K562 (cell line): ENCODE measurements around the gene PMFBP1. TPM values are rescaled to one million over a fixed set of nuclear protein-coding genes. Genes with fewer than 3 reads are reported as not detected.
A peak's percentile ranks its signal among the peaks of the same experiment; 100 is the strongest.

Experiments used
- DDX20 ChIP-seq: fragments of 450-650 bp; IDR thresholded peaks from 2 replicates; pipeline ENCODE4 v1.6.1; 2016; ENCODE audit warnings: missing genetic modification characterization, low read depth, mild to moderate bottlenecking, missing compliant biosample characterization, moderate library complexity
- FOXO4 ChIP-seq: fragments of 450-650 bp; formaldehyde crosslinking; IDR thresholded peaks from 2 replicates; pipeline ENCODE4 v1.4.0; 2020; ENCODE audit warnings: mild to moderate bottlenecking, moderate library complexity
- HCFC1 ChIP-seq: IDR thresholded peaks from 2 replicates; pipeline ENCODE4 v1.6.1; 2012; ENCODE audit warnings: low read depth, low read length, improper control_type of control experiment
- MCM7 ChIP-seq, 2 experiments: fragments of 450-650 bp; IDR thresholded peaks; 2 replicates each; pipeline ENCODE4 v1.6.1; 2016 to 2018
- MEIS2 ChIP-seq: fragments of 450-650 bp; IDR thresholded peaks from 2 replicates; pipeline ENCODE4 v1.6.1; 2014; ENCODE audit warnings: mild to moderate bottlenecking; ENCODE audit not compliant: partially characterized antibody
- PATZ1 ChIP-seq: fragments of 250-450 bp; sonication (Bioruptor Pico); IDR thresholded peaks from 2 replicates; pipeline ENCODE4 v1.5.0; 2020; ENCODE audit warnings: mild to moderate bottlenecking, borderline replicate concordance
- POLR2A ChIP-seq: fragments of 450-650 bp; conservative IDR thresholded peaks from 2 replicates; pipeline ENCODE4 v1.6.1; 2016
- POLR3G ChIP-seq: IDR thresholded peaks from 2 replicates; pipeline ENCODE4 v1.6.1; 2011; ENCODE audit not compliant: insufficient read length, insufficient replicate concordance; ENCODE audit errors: extremely low read depth
- PTBP1 ChIP-seq: fragments of 200-400 bp; formaldehyde crosslinking; IDR thresholded peaks from 2 replicates; pipeline ENCODE4 v1.6.1; 2017; ENCODE audit warnings: low read depth, low read length
- RCOR1 ChIP-seq, 2 experiments: IDR thresholded peaks; 2 replicates each; pipeline ENCODE4 v1.6.1; 2012; ENCODE audit warnings: low read depth in 2 of 2, low read length in 2 of 2, borderline replicate concordance in 1 of 2, improper control_type of control experiment in 1 of 2
- SMAD2 ChIP-seq: fragments of 150-350 bp; IDR thresholded peaks from 2 replicates; pipeline ENCODE4 v1.6.1; 2014; ENCODE audit warnings: low read depth, mild to moderate bottlenecking, low read length
- STAT5A ChIP-seq: IDR thresholded peaks from 2 replicates; pipeline ENCODE4 v1.6.1; 2012; ENCODE audit warnings: low read length, inconsistent platforms, borderline replicate concordance
- TAL1 ChIP-seq: fragments of 450-650 bp; IDR thresholded peaks from 2 replicates; pipeline ENCODE4 v1.6.1; 2016; ENCODE audit warnings: mild to moderate bottlenecking
- TCF15 ChIP-seq: fragments of 250-450 bp; sonication (Bioruptor Pico); IDR thresholded peaks from 2 replicates; pipeline ENCODE4 v1.8.0; 2022; ENCODE audit warnings: moderate library complexity, mild to moderate bottlenecking, inconsistent platforms
- THAP12 ChIP-seq: fragments of 250-450 bp; sonication (Bioruptor Pico); IDR thresholded peaks from 2 replicates; pipeline ENCODE4 v1.9.0; 2021; ENCODE audit warnings: mild to moderate bottlenecking, inconsistent platforms
- ZBTB17 ChIP-seq: fragments of 450-650 bp; formaldehyde crosslinking; IDR thresholded peaks from 2 replicates; pipeline ENCODE4 v1.4.0; 2020; ENCODE audit warnings: mild to moderate bottlenecking
- ZNF551 ChIP-seq: fragments of 250-450 bp; sonication (Bioruptor Pico); IDR thresholded peaks from 2 replicates; pipeline ENCODE4 v1.5.0; 2021; ENCODE audit warnings: mild to moderate bottlenecking, moderate library complexity
- ZNF766 ChIP-seq: fragments of 200-800 bp; sonication (Bioruptor generic); conservative IDR thresholded peaks from 2 replicates; pipeline ENCODE4 v1.6.1; 2016; ENCODE audit warnings: missing genetic modification characterization, missing compliant biosample characterization
- polyA plus RNA-seq, 8 experiments: library from polyadenylated mRNA; depleted of rRNA in 4 of 8; stranded (reverse) in 5 of 8; unstranded in 3 of 8; fragments of >200 nt; fragmentation: Nextera tagmentation in 2 of 8; fragmentation: Illumina TruSeq in 1 of 8; extraction: Ambion mirVana in 2 of 8; extraction: Trizol in 1 of 8; gene quantifications; 2 replicates each; pipeline versions ENCODE4 v1.2.1 to v1.2.3, GENCODE V29; 2011 to 2014; ENCODE audit warnings: inconsistent platforms in 1 of 8, missing spikeins in 1 of 8
- total RNA-seq, 7 experiments: library from RNA; depleted of rRNA in 6 of 7; stranded (reverse); fragments of >200 nt in 6 of 7; fragmentation: Illumina TruSeq in 2 of 7; extraction: Trizol in 2 of 7; gene quantifications; 2 replicates each; pipeline versions ENCODE4 v1.2.1 to v1.2.3, GENCODE V29; 2011 to 2021; ENCODE audit warnings: low replicate concordance in 1 of 7
- TF ChIP-seq, protein P1 (sequence below), 2 experiments: fragments of 250-450 bp in 1 of 2; fragments of 450-650 bp in 1 of 2; sonication (Bioruptor Pico) in 1 of 2; IDR thresholded peaks; 2 replicates each; pipeline versions ENCODE4 v1.6.1 to v1.8.0; 2016 to 2021; ENCODE audit warnings: mild to moderate bottlenecking in 2 of 2, moderate library complexity in 2 of 2, missing compliant biosample characterization in 1 of 2, missing genetic modification characterization in 1 of 2
- TF ChIP-seq, protein P2 (sequence below): sonication (generic); formaldehyde crosslinking; IDR thresholded peaks from 2 replicates; pipeline ENCODE4 v1.9.0; 2022; ENCODE audit warnings: mild to moderate bottlenecking, missing genetic modification reagents

The PMFBP1 gene
- total and polyA plus RNA-seq, 9 of the 15 experiments (the other 6 are each of a cell fraction or from before 2014, with no cell fraction given) = 0.13 to 0.91 (median 0.47) TPM

GRCh38 chr16:72072514-72073342 is 99.2 kb downstream of the PMFBP1 start (continued):
- TF ChIP-seq ZBTB17 (CRISPR knock-in tag) = no peak
- no peak for TF ChIP-seq MEIS2
- TF ChIP-seq HCFC1 = no peak
- peak in 1 of 2 experiments; percentile 66; a peak in 1 of 4 replicates for TF ChIP-seq RCOR1 (IDR thresholded peaks at IDR 0.05; ENCODE audit: borderline replicate concordance in 1 of 2, low read depth in 2 of 2, low read length in 2 of 2)
- no peak for TF ChIP-seq POLR2A
- no peak for TF ChIP-seq DDX20 (tag)
- TF ChIP-seq ZNF766 (CRISPR knock-in tag) = 0 out of 2 replicates have a peak, but pooled peaks have one; percentile 13
- peak; percentile 84 for TF ChIP-seq TAL1
- no peak for TF ChIP-seq FOXO4
- TF ChIP-seq, protein P1, sequence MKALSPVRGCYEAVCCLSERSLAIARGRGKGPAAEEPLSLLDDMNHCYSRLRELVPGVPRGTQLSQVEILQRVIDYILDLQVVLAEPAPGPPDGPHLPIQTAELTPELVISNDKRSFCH (CRISPR knock-in tag; IDR thresholded peaks at IDR 0.05) = no peak
- TF ChIP-seq, protein P1 (tag; IDR thresholded peaks at IDR 0.05) = no peak
- no peak for TF ChIP-seq POLR3G
- no peak for TF ChIP-seq PATZ1 (CRISPR knock-in tag)
- no peak for TF ChIP-seq TCF15
- TF ChIP-seq SMAD2 = no peak
- TF ChIP-seq MCM7 (IDR thresholded peaks at IDR 0.05) = no peak
- TF ChIP-seq THAP12 = no peak
- TF ChIP-seq PTBP1 = no peak
- TF ChIP-seq, protein P2, sequence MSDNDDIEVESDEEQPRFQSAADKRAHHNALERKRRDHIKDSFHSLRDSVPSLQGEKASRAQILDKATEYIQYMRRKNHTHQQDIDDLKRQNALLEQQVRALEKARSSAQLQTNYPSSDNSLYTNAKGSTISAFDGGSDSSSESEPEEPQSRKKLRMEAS (CRISPR knock-in tag) = no peak
- peak; percentile 46; the same call in 1 of the 2 replicates for TF ChIP-seq STAT5A
- no peak for TF ChIP-seq ZNF551 (CRISPR knock-in tag)
